Activated CD4-positive, alpha-beta T cell treated with anti-CD3 and anti-CD28 coated beads, Interleukin-2, amount 10 ng/mL, durations not matched to agents 24 days and 14 days (primary cell): ENCODE data around the gene MAGEA8. TPM values are rescaled to one million over a fixed set of nuclear protein-coding genes. Genes with fewer than 3 reads are reported as not detected.
"Not testable (repeated sequence)": the region's sequence is repeated elsewhere in the genome, so short reads cannot be mapped to it uniquely, and the experiment has no call there.

Source experiments
- DNase-seq: peaks from one replicate; pipeline ENCODE4 v3.0.0; 2022
- H3K27ac Mint-ChIP-seq: one replicate; pipeline ENCODE4 v1.8.0; 2022; ENCODE audit warnings: mild to moderate bottlenecking, mixed read lengths
- H3K27me3 Mint-ChIP-seq: one replicate; pipeline ENCODE4 v1.8.0; 2022; ENCODE audit warnings: mixed read lengths
- H3K36me3 Mint-ChIP-seq: one replicate; pipeline ENCODE4 v1.8.0; 2022; ENCODE audit warnings: low read depth, mild to moderate bottlenecking, mixed read lengths
- H3K4me1 Mint-ChIP-seq: one replicate; pipeline ENCODE4 v1.8.0; 2021; ENCODE audit warnings: mixed read lengths
- H3K4me3 Mint-ChIP-seq: one replicate; pipeline ENCODE4 v1.8.0; 2022; ENCODE audit warnings: mild to moderate bottlenecking, moderate library complexity, mixed read lengths
- H3K9me3 Mint-ChIP-seq: one replicate; pipeline ENCODE4 v1.8.0; 2021; ENCODE audit warnings: mixed read lengths
- intact Hi-C: fragments of 100-400 bp; cut with micrococcal nuclease; formaldehyde crosslinking; loops from one replicate; pipeline ENCODE4 v1.15.1; 2023
- total RNA-seq: library from RNA; stranded (reverse); gene quantifications from 2 replicates; pipeline ENCODE4 v1.2.3, GENCODE V29; 2022

Gene MAGEA8
- total RNA-seq, result not detected in 2 replicates

DNA sequence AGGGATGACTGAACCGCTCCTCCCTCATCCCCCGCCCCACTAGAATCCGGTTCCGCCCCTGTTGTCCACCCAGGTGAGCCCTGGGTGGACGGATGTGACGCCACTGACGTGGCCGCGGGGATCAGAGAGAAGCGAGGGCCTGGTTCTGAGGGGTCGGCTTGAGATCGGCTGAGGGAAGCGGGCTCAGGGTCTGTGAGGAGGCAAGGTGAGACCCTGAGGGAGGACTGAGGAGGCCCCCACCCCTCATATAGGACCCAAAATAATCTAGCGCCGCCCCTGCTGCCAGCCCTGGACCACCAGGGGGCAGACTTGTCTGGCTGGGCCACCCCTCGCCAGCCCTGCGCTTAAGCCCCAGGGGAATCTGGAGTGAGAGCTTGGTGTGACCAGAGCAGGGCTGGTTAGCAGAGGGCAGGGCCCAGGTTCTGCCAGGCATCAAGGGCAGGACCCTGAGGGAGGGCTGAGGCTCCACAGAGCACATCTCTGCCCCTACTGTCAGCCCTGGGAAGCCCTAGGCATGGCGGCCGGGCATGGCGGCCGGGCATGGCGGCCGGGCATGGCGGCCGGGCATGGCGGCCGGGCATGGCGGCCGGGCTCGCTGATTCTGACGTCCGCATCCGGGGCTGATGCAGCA, at the start of gene MAGEA8:
MAGEA8 (plus strand) TSS at position 103 of the 631 bp plus-strand sequence. CDS start 3,090 bp downstream, outside the sequence.
- DNase-seq, result peak; percentile 59
- peaks cover 10% of the 10 kb centered on the region for H3K27me3 Mint-ChIP-seq
- intact Hi-C loops, result no loop called here

DNA sequence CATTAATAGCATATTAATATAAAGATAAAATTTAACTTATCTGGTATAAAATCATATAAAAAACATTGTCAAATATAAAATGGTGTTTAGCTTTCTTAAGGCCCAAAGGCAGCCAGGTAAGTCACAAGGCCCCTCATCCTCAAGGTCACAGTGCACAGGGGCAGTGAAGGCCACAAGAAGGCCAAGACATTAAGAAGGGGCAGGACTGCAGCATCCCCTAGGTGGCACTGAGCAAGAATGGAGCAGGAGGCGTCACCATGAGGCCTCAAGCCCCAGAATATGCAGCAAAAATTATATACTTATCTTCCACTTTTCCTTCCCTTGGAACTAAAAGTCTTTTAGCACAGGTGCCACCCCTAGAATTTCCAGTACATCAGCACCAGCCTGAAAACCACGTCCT, 49.5 kb upstream of the MAGEA8 start:
- intact Hi-C loops, result loop anchor here (10.0 kb wide), 1 partner anchor 533 kb away; the partner anchor contains the start of gene MAMLD1
- DNase-seq, result no peak
- H3K4me1 Mint-ChIP-seq, result peaks cover 31% of the 10 kb centered on the region
- no peak overlapping the region for H3K4me3 Mint-ChIP-seq
- H3K9me3 Mint-ChIP-seq, result no peaks in the 10 kb centered on the region
- H3K27ac Mint-ChIP-seq, result no peak overlapping the region
- no peaks in the 10 kb centered on the region for H3K27me3 Mint-ChIP-seq
- no peaks in the 10 kb centered on the region for H3K36me3 Mint-ChIP-seq

More for the DNA sequence above, at the start of gene MAGEA8:
- Mint-ChIP-seq H3K36me3 (no peaks in the 10 kb centered on the region), H3K4me1 (peaks cover 4% of the 10 kb centered on the region), H3K27ac (peak within 1 kb of the TSS; percentile 34), H3K4me3 (no peak within 1 kb of the TSS), H3K9me3 (no peaks in the 10 kb centered on the region)

- H3K27me3 Mint-ChIP-seq, H3K9me3 Mint-ChIP-seq, H3K4me3 Mint-ChIP-seq, H3K27ac Mint-ChIP-seq, H3K36me3 Mint-ChIP-seq, DNase-seq, H3K4me1 Mint-ChIP-seq: not testable (repeated sequence)
- intact Hi-C loops, result loop anchor here (2.0 to 10.0 kb wide), 2 partner anchors 62 to 528 kb away; partner anchors contain the start of gene MAMLD1
Measured at GRCh38 chrX:149836728-149837127, 44.3 kb upstream of the MAGEA8 start.

GRCh38 chrX:149837167-149837566, 43.8 kb upstream of the MAGEA8 start:
- H3K27me3 Mint-ChIP-seq, result peaks cover 1% of the 10 kb centered on the region

GRCh38 chrX:149837639-149838038, 43.3 kb upstream of the MAGEA8 start:
- Mint-ChIP-seq H3K4me1 (peaks cover 6% of the 10 kb centered on the region), H3K4me3 (no peak overlapping the region), H3K27me3 (peaks cover 1% of the 10 kb centered on the region), H3K36me3 (no peaks in the 10 kb centered on the region), H3K27ac (peak overlapping the region; percentile 56), H3K9me3 (peaks cover 4% of the 10 kb centered on the region)
- DNase-seq, result peak; percentile 57
- intact Hi-C loops, result loop anchor here (2.0 to 10.0 kb wide), 2 partner anchors 61 to 527 kb away; partner anchors contain the start of gene MAMLD1

More at GRCh38 chrX:149837167-149837566, 43.8 kb upstream of the MAGEA8 start:
- no peak overlapping the region for H3K4me3 Mint-ChIP-seq
- peaks cover 6% of the 10 kb centered on the region for H3K4me1 Mint-ChIP-seq
- intact Hi-C loops, result loop anchor here (2.0 to 10.0 kb wide), 2 partner anchors 62 to 528 kb away; partner anchors contain the start of gene MAMLD1
- H3K27ac Mint-ChIP-seq, result no peak overlapping the region
- H3K36me3 Mint-ChIP-seq, result no peaks in the 10 kb centered on the region
- peaks cover 3% of the 10 kb centered on the region for H3K9me3 Mint-ChIP-seq
- DNase-seq, result no peak

DNA sequence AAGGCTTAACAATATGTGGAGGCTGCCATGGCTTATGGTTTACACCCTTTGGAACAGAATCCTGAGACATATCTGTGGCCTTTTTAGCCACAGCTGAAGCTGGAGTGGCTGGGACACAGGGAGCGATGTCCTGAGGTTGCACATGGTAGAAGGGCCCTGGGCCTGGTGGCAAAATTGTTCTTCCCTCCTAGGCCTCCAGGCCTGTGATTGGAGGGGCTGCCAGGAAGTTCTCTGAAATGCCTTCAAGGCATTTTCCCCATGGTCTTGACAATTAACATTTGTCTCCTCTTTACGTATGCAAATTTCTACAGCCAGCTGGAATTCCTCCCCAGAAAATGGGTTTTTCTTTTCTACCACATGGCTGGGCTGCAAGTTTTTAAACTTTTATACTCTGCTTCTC, 39.1 kb upstream of the MAGEA8 start:
- Mint-ChIP-seq H3K9me3 (peaks cover 12% of the 10 kb centered on the region), H3K4me3 (no peak overlapping the region), H3K4me1 (peaks cover 6% of the 10 kb centered on the region), H3K36me3 (no peaks in the 10 kb centered on the region), H3K27ac (no peak overlapping the region), H3K27me3 (peaks cover 9% of the 10 kb centered on the region)
- no peak for DNase-seq
- intact Hi-C loops, result no loop called here

DNA sequence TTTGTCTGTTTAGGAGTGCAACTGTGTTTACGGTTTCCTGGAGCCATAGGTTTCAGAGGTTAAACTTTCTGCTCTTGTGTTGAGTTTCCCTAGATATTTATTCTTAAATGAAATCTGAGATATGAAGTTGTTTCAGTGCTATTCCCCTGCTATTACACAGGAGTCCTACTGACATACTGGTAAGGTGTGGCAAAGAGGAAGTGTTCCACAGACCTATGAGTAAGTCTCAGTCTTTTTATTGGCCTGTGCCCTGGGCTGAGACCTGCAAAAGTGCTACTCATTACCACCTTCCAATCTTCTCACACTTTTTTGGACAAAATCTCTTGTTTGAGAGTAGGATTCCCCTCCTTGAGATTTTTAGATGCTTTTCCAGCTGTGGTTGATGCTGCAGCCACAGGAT, 35.6 kb upstream of the MAGEA8 start:
- Mint-ChIP-seq H3K27me3 (peaks cover 8% of the 10 kb centered on the region), H3K4me3 (no peak overlapping the region), H3K9me3 (peaks cover 9% of the 10 kb centered on the region), H3K36me3 (no peaks in the 10 kb centered on the region), H3K27ac (no peak overlapping the region), H3K4me1 (no peaks in the 10 kb centered on the region)
- no peak for DNase-seq
- intact Hi-C loops, result no loop called here

DNA sequence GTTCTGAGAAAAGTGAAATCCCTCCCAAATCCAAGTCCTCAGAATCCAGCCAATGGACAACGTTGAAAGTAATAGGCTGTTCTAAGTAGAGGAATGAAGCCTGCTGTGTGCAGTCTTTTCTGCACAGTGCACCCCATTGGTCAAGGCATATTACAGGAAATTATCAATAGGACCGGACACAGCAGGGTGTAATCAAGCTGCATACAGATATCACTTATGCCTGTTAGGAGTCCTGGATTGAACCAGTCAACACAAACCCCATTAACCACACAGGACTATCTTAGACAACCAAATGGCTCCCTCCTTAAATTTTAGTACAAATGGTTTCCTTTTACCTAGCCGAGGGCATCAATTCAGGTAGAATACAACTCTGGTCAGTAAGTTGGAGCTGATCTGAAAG, 34.2 kb upstream of the MAGEA8 start:
- H3K4me3 Mint-ChIP-seq, result no peak overlapping the region
- no peaks in the 10 kb centered on the region for H3K36me3 Mint-ChIP-seq
- intact Hi-C loops, result no loop called here
- H3K4me1 Mint-ChIP-seq, result no peaks in the 10 kb centered on the region
- DNase-seq, result no peak
- H3K27ac Mint-ChIP-seq, result no peak overlapping the region
- H3K27me3 Mint-ChIP-seq, result peaks cover 8% of the 10 kb centered on the region
- peaks cover 9% of the 10 kb centered on the region for H3K9me3 Mint-ChIP-seq

GRCh38 chrX:149848855-149849254, 32.1 kb upstream of the MAGEA8 start:
- H3K27me3 Mint-ChIP-seq, result peaks cover 12% of the 10 kb centered on the region
- no peaks in the 10 kb centered on the region for H3K36me3 Mint-ChIP-seq

DNA sequence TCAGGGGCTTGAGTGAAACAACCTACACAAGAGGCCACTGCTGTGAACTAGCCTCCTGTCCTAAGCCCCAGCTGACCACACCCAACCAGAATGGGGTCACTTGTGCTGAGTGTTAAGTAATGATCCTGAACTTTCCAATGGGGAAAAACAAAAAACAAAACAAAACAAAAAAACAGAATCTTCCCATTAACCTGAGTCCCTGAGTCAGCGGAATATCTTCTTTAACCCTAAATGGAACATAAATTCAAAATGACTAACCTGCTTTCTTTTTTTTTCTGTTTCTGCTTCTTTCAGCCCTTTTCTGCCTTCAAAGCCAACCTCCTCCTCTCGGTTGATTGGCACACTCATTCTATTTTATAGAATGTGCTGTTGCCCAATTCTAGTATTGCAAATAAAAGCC, 31.2 kb upstream of the MAGEA8 start:
- no peaks in the 10 kb centered on the region for H3K4me1 Mint-ChIP-seq
- intact Hi-C loops, result no loop called here
- no peak overlapping the region for H3K27ac Mint-ChIP-seq
- H3K27me3 Mint-ChIP-seq, result peaks cover 11% of the 10 kb centered on the region
- H3K4me3 Mint-ChIP-seq, result no peak overlapping the region
- H3K36me3 Mint-ChIP-seq, result no peaks in the 10 kb centered on the region
- no peaks in the 10 kb centered on the region for H3K9me3 Mint-ChIP-seq
- no peak for DNase-seq

More at GRCh38 chrX:149848855-149849254, 32.1 kb upstream of the MAGEA8 start:
- no peak overlapping the region for H3K27ac Mint-ChIP-seq
- DNase-seq, result no peak
- intact Hi-C loops, result no loop called here
- H3K9me3 Mint-ChIP-seq, result peaks cover 3% of the 10 kb centered on the region
- H3K4me1 Mint-ChIP-seq, result no peaks in the 10 kb centered on the region
- H3K4me3 Mint-ChIP-seq, result no peak overlapping the region

GRCh38 chrX:149851864-149852263, 29.1 kb upstream of the MAGEA8 start:
- intact Hi-C loops, result no loop called here
- H3K9me3 Mint-ChIP-seq, result no peaks in the 10 kb centered on the region

GRCh38 chrX:149853925-149854324, 27.1 kb upstream of the MAGEA8 start:
- Mint-ChIP-seq H3K27ac (no peak overlapping the region), H3K4me1 (no peaks in the 10 kb centered on the region), H3K27me3 (peaks cover 11% of the 10 kb centered on the region), H3K4me3 (no peak overlapping the region), H3K9me3 (peaks cover 4% of the 10 kb centered on the region), H3K36me3 (no peaks in the 10 kb centered on the region)
- no peak for DNase-seq
- intact Hi-C loops, result no loop called here

More at GRCh38 chrX:149851864-149852263, 29.1 kb upstream of the MAGEA8 start:
- Mint-ChIP-seq H3K27me3 (peaks cover 11% of the 10 kb centered on the region), H3K4me1 (no peaks in the 10 kb centered on the region), H3K27ac (no peak overlapping the region), H3K36me3 (no peaks in the 10 kb centered on the region), H3K4me3 (no peak overlapping the region)
- DNase-seq, result no peak

DNA sequence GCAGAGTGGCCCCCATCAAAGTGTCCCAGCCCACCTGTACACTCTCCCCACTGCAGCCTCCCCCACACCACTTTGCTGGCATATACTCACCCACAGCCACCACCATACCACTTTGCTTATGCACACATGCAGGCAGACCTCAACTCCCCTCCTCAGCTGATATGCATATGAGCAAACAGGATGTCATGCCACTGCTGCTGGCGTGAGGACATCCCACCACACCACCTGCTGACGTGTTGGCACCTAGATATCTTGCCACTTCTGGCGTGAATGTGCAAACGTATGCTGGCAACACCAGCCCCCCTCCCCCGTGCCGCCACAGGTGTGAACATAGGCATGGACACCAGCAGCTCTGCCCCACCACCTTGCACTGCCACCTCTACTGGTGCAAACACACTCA, 22.4 kb upstream of the MAGEA8 start:
- no peaks in the 10 kb centered on the region for H3K4me1 Mint-ChIP-seq
- peaks cover 31% of the 10 kb centered on the region for H3K27me3 Mint-ChIP-seq
- no peak for DNase-seq
- no peaks in the 10 kb centered on the region for H3K36me3 Mint-ChIP-seq
- peaks cover 14% of the 10 kb centered on the region for H3K9me3 Mint-ChIP-seq
- intact Hi-C loops, result no loop called here
- no peak overlapping the region for H3K4me3 Mint-ChIP-seq
- no peak overlapping the region for H3K27ac Mint-ChIP-seq

- H3K9me3 Mint-ChIP-seq, result peaks cover 14% of the 10 kb centered on the region
- peaks cover 27% of the 10 kb centered on the region for H3K27me3 Mint-ChIP-seq
- DNase-seq, result no peak
- intact Hi-C loops, result no loop called here
- H3K27ac Mint-ChIP-seq, result no peak overlapping the region
- no peaks in the 10 kb centered on the region for H3K36me3 Mint-ChIP-seq
- H3K4me1 Mint-ChIP-seq, result no peaks in the 10 kb centered on the region
- H3K4me3 Mint-ChIP-seq, result no peak overlapping the region
Measured at GRCh38 chrX:149860445-149860844, 20.5 kb upstream of the MAGEA8 start.
